Measurements from ENCODE around the gene ZNF620. TPM values are rescaled to one million over a fixed set of nuclear protein-coding genes. Genes with fewer than 3 reads are reported as not detected.
"Not testable (repeated sequence)": the region's sequence is repeated elsewhere in the genome, so short reads cannot be mapped to it uniquely, and the experiment has no call there.

The ZNF620 gene
- polyA plus RNA-seq, 3 donors = 0.27 to 0.67 (median 0.37) TPM

DNA sequence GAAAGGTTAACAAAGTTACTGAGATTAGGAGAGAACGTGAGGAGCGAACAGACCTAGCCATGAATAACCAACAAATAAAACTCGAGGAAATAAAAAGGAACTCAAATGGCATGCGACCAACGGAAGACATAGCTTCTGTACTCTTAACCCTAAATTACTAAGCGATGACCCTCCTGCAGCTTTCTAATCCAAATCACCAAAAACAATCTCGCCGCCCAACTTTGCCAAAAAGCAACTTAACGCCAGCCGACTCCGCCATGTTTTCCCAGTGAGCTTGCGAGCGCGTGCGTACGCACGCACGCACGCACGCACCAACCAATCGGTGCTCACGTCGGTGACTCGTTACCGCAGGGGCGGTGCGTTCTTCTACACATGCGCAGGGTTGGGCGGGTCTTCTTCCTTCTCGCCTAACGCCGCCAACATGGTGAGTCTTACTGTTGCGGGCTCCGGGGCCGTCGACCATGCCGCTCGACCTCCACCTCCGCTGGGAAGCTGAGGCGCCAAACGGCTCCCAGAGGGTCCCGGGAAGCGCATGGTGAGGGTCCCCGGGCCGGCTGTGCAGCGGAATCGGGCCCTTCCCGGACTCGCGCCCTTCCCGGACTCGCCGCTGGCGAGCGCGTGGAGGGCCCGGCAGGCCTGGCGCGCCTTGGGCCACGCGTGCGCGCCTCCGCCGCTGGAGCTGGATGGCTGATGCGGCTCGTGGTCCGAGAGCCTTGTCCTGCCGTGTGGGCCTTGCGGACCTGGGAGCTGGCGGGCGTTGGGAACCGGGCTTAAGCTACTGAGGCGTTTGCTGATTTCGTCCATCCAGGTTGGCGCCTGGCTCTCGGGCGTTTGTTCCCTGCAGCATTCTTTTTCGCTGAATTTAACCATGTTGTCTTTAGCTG, 48.7 kb upstream of the ZNF620 start, which contains the start of gene RPL14:
RPL14 (plus strand) TSS at position 400 of the 884 bp plus-strand sequence; CDS start at position 533, 133 bp downstream.
- H3K9me3 ChIP-seq (replicated peaks in 1 of 2; ENCODE audit: control insufficient read depth in 1 of 2, insufficient read depth in 1 of 2, low read length in 2 of 2) = no peaks in the 10 kb centered on the region
- Mint-ChIP-seq H3K4me3 (peak within 1 kb of the TSS; percentile 87 to 97), H3K36me3 (peaks cover 32 to 41% of the 10 kb centered on the region in 2 donors), H3K9me3 (no peaks in the 10 kb centered on the region), H3K27ac (peak within 1 kb of the TSS; percentile 91 to 95 (median 92)), H3K27me3 (ENCODE audit: low read depth in 3 of 3) (no peaks in the 10 kb centered on the region), H3K4me1 (peaks cover 28% of the 10 kb centered on the region)
- H3K9ac ChIP-seq (ENCODE audit: insufficient read depth, low read length, poor library complexity, severe bottlenecking) = peak within 1 kb of the TSS; percentile 89
- whole genome bisulfite sequencing (ENCODE audit: insufficient coverage) = under 1% methylated on average over 74 of the region's 79 CpGs
- peak within 1 kb of the TSS; percentile 84 for H3K4me2 ChIP-seq (replicated peaks; ENCODE audit: extremely low read depth, low read length, poor library complexity, severe bottlenecking)
- peak within 1 kb of the TSS; percentile 84 for H2AFZ ChIP-seq (ENCODE audit: insufficient read depth, low read depth, low read length, poor library complexity, severe bottlenecking)
- H3K36me3 ChIP-seq (replicated peaks in 1 of 2; ENCODE audit: control insufficient read depth in 1 of 2, insufficient read depth in 2 of 2, low read length in 2 of 2) = peaks cover 35 to 41% of the 10 kb centered on the region in 2 donors
- TF ChIP-seq, protein P1, sequence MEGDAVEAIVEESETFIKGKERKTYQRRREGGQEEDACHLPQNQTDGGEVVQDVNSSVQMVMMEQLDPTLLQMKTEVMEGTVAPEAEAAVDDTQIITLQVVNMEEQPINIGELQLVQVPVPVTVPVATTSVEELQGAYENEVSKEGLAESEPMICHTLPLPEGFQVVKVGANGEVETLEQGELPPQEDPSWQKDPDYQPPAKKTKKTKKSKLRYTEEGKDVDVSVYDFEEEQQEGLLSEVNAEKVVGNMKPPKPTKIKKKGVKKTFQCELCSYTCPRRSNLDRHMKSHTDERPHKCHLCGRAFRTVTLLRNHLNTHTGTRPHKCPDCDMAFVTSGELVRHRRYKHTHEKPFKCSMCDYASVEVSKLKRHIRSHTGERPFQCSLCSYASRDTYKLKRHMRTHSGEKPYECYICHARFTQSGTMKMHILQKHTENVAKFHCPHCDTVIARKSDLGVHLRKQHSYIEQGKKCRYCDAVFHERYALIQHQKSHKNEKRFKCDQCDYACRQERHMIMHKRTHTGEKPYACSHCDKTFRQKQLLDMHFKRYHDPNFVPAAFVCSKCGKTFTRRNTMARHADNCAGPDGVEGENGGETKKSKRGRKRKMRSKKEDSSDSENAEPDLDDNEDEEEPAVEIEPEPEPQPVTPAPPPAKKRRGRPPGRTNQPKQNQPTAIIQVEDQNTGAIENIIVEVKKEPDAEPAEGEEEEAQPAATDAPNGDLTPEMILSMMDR (IDR thresholded peaks at IDR 0.05) = no peak
- peak within 1 kb of the TSS; percentile 52 to 86 for H3K27ac ChIP-seq (ENCODE audit: low read depth in 1 of 2, low read length in 2 of 2)
- peak within 1 kb of the TSS; percentile 52 to 85 (median 66) for H3K4me3 ChIP-seq (replicated peaks in 1 of 3; ENCODE audit: low read depth in 2 of 3, low read length in 3 of 3)
- H3K79me2 ChIP-seq (ENCODE audit: insufficient read depth, low read length) = peaks cover 31% of the 10 kb centered on the region
- peaks cover 28 to 40% of the 10 kb centered on the region in 2 donors for H3K4me1 ChIP-seq (ENCODE audit: control insufficient read depth in 1 of 2, insufficient read depth in 2 of 2, low read length in 2 of 2)
- intact Hi-C loops (cut with micrococcal nuclease) = loop anchor here (10.0 kb wide), 3 partner anchors 142 to 1508 kb away; partner anchors contain the start of genes CTNNB1 (in 1 of the 2) and ULK4 (in 1 of the 2)
- DNase-seq = peak; percentile 94 to 95 (median 95)
- no peaks in the 10 kb centered on the region for H3K27me3 ChIP-seq (ENCODE audit: control insufficient read depth in 2 of 2, insufficient read depth in 2 of 2, low read length in 2 of 2)
- H4K20me1 ChIP-seq (ENCODE audit: insufficient read depth, low read length) = peaks cover 12% of the 10 kb centered on the region

DNA sequence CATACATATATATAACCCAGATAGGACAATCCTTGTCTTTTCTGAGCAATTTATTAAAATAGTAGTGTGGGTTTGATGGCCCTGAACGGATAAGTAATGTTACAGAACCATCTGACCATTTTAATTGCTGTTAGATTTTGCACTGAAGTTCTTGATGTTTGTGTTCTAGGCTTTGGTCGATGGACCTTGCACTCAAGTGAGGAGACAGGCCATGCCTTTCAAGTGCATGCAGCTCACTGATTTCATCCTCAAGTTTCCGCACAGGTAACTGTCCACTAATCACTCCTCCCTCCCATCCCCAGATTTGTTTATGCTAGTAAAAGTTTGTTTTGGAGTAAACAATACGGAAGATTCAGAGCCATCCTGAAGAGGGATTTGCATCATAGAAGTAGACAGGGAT, 47.4 kb upstream of the ZNF620 start:
- peaks cover 21% of the 10 kb centered on the region for H3K4me1 Mint-ChIP-seq
- Histone ChIP-seq H3K9me3 (replicated peaks in 1 of 2; ENCODE audit: control insufficient read depth in 1 of 2, insufficient read depth in 1 of 2, low read length in 2 of 2) (no peaks in the 10 kb centered on the region), H3K4me3 (replicated peaks in 1 of 3; ENCODE audit: low read depth in 2 of 3, low read length in 3 of 3) (peak overlapping the region in 1 of 3 experiments; percentile 85), H3K27ac (ENCODE audit: low read depth in 1 of 2, low read length in 2 of 2) (peak overlapping the region in 1 of 2 donors; percentile 86), H3K27me3 (ENCODE audit: control insufficient read depth in 2 of 2, insufficient read depth in 2 of 2, low read length in 2 of 2) (no peaks in the 10 kb centered on the region), H3K9ac (ENCODE audit: insufficient read depth, low read length, poor library complexity, severe bottlenecking) (no peak overlapping the region), H4K20me1 (ENCODE audit: insufficient read depth, low read length) (peaks cover 14% of the 10 kb centered on the region), H3K4me2 (replicated peaks; ENCODE audit: extremely low read depth, low read length, poor library complexity, severe bottlenecking) (peak overlapping the region; percentile 84), H3K4me1 (ENCODE audit: control insufficient read depth in 1 of 2, insufficient read depth in 2 of 2, low read length in 2 of 2) (peaks cover 20 to 31% of the 10 kb centered on the region in 2 donors), H3K36me3 (replicated peaks in 1 of 2; ENCODE audit: control insufficient read depth in 1 of 2, insufficient read depth in 2 of 2, low read length in 2 of 2) (peaks cover 45 to 53% of the 10 kb centered on the region in 2 donors), H2AFZ (ENCODE audit: insufficient read depth, low read depth, low read length, poor library complexity, severe bottlenecking) (no peak overlapping the region), H3K79me2 (ENCODE audit: insufficient read depth, low read length) (peaks cover 31% of the 10 kb centered on the region)
- 100% methylated on average over 1 of the region's 4 CpGs for WGBS (ENCODE audit: insufficient coverage)
- intact Hi-C loops (cut with micrococcal nuclease) = loop anchor here (10.0 kb wide), 3 partner anchors 144 to 1506 kb away; partner anchors contain the start of genes CTNNB1 (in 1 of the 2) and ULK4 (in 1 of the 2)
- peak overlapping the region in 2 of 7 donors; percentile 59 to 86 for H3K27ac Mint-ChIP-seq
- peaks cover 0 to 2% (median 0%) of the 10 kb centered on the region in 7 donors for H3K9me3 Mint-ChIP-seq
- TF ChIP-seq, protein P1 (IDR thresholded peaks at IDR 0.05) = no peak
- peaks cover 42 to 53% of the 10 kb centered on the region in 2 donors for H3K36me3 Mint-ChIP-seq
- H3K4me3 Mint-ChIP-seq = peak overlapping the region in 1 of 2 donors; percentile 56
- no peak for DNase-seq
- H3K27me3 Mint-ChIP-seq (ENCODE audit: low read depth in 3 of 3) = no peaks in the 10 kb centered on the region

DNA sequence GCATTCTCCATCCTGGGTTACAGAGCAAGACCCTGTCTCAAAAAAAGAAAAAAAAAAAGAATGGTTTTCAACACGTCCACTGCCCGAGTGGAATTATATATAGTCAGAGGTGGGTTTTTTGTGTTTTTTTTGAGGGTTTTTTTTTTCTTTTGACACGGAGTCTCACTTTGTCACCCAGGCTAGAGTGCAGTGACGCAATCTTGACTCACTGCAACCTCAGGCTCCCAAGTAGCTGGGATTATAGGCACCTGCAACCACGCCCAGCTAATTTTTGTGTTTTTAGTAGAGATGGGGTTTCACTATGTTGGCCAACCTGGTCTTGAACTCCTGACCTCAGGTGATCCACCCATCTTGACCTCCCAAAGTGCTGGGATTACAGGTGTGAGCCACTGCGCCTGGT, 45.4 kb upstream of the ZNF620 start:
- Mint-ChIP-seq H3K36me3 (peaks cover 61 to 68% of the 10 kb centered on the region in 2 donors), H3K4me1 (peaks cover 21% of the 10 kb centered on the region)
- H3K9me3 ChIP-seq (replicated peaks in 1 of 2; ENCODE audit: control insufficient read depth in 1 of 2, insufficient read depth in 1 of 2, low read length in 2 of 2); H3K4me3 Mint-ChIP-seq; H3K27me3 ChIP-seq (ENCODE audit: control insufficient read depth in 2 of 2, insufficient read depth in 2 of 2, low read length in 2 of 2); H2AFZ ChIP-seq (ENCODE audit: insufficient read depth, low read depth, low read length, poor library complexity, severe bottlenecking); H3K27ac ChIP-seq (ENCODE audit: low read depth in 1 of 2, low read length in 2 of 2); H3K4me3 ChIP-seq (replicated peaks in 1 of 3; ENCODE audit: low read depth in 2 of 3, low read length in 3 of 3); H3K27ac Mint-ChIP-seq; H3K4me2 ChIP-seq (replicated peaks; ENCODE audit: extremely low read depth, low read length, poor library complexity, severe bottlenecking); H3K27me3 Mint-ChIP-seq (ENCODE audit: low read depth in 3 of 3); H3K9ac ChIP-seq (ENCODE audit: insufficient read depth, low read length, poor library complexity, severe bottlenecking); H3K9me3 Mint-ChIP-seq: not testable (repeated sequence)
- peaks cover 55 to 74% of the 10 kb centered on the region in 2 donors for H3K36me3 ChIP-seq (replicated peaks in 1 of 2; ENCODE audit: control insufficient read depth in 1 of 2, insufficient read depth in 2 of 2, low read length in 2 of 2)
- peaks cover 31% of the 10 kb centered on the region for H3K79me2 ChIP-seq (ENCODE audit: insufficient read depth, low read length)
- H3K4me1 ChIP-seq (ENCODE audit: control insufficient read depth in 1 of 2, insufficient read depth in 2 of 2, low read length in 2 of 2) = peaks cover 15 to 26% of the 10 kb centered on the region in 2 donors
- peaks cover 14% of the 10 kb centered on the region for H4K20me1 ChIP-seq (ENCODE audit: insufficient read depth, low read length)
- WGBS (ENCODE audit: insufficient coverage) = 74% methylated on average over 3 of the region's 6 CpGs
- intact Hi-C loops (cut with micrococcal nuclease) = loop anchor here in 1 of 2 donors (5.0 kb wide), 1 partner anchor 777 kb away; no protein-coding TSS in a partner anchor
- DNase-seq = peak in 1 of 3 donors; percentile 29

Measured in CD14-positive monocyte (primary cell).